MCF 10A (cell line): ENCODE results near the gene ALDH5A1. TPM values are rescaled to one million over a fixed set of nuclear protein-coding genes. Genes with fewer than 3 reads are reported as not detected.

Experiments
- BruUV-seq: library from RNA; stranded (reverse); fragments of 400-500 nt; replicated peaks from 2 replicates; lab custom pipeline; 2021; lab: Mats Ljungman, UMichigan
- CTCF ChIA-PET: fragments of 300-600 bp; sonication (Branson Sonifier 250); formaldehyde crosslinking; extraction: SDS; loops from one replicate; lab custom pipeline; 2021; ENCODE audit warnings: antibody characterized with exemption, inconsistent platforms; lab: Yijun Ruan, JAX
- POLR2A ChIA-PET: fragments of 300-600, 350-650 bp; sonication (Branson Sonifier 250); formaldehyde crosslinking; extraction: SDS; loops from one replicate; lab custom pipeline; 2020; ENCODE audit warnings: antibody characterized with exemption, inconsistent platforms; lab: Yijun Ruan, JAX
- DNase-seq: peaks from one replicate; pipeline ENCODE4 v3.0.0-alpha.2; 2018; ENCODE audit not compliant: unreplicated experiment
- H3K27ac Mint-ChIP-seq: one replicate; pipeline ENCODE4 v1.8.0; 2022; ENCODE audit warnings: mild to moderate bottlenecking, low read depth, mixed read lengths; ENCODE audit not compliant: unreplicated experiment
- H3K27me3 Mint-ChIP-seq: one replicate; pipeline ENCODE4 v1.8.0; 2022; ENCODE audit warnings: mixed read lengths; ENCODE audit not compliant: insufficient read depth, unreplicated experiment
- H3K36me3 Mint-ChIP-seq: one replicate; pipeline ENCODE4 v1.8.0; 2022; ENCODE audit warnings: mild to moderate bottlenecking, moderate library complexity, mixed read lengths; ENCODE audit not compliant: insufficient read depth, unreplicated experiment
- H3K4me1 Mint-ChIP-seq: one replicate; pipeline ENCODE4 v1.8.0; 2022; ENCODE audit warnings: mixed read lengths; ENCODE audit not compliant: insufficient read depth, unreplicated experiment
- H3K4me3 Mint-ChIP-seq: one replicate; pipeline ENCODE4 v1.8.0; 2022; ENCODE audit warnings: mild to moderate bottlenecking, moderate library complexity, mixed read lengths; ENCODE audit not compliant: unreplicated experiment
- H3K9me3 Mint-ChIP-seq: one replicate; pipeline ENCODE4 v1.8.0; 2022; ENCODE audit warnings: mixed read lengths; ENCODE audit not compliant: unreplicated experiment
- CTCF ChIP-seq: fragments of 200-600 bp; IDR thresholded peaks from one replicate; pipeline ENCODE4 v1.8.0; 2022; ENCODE audit warnings: antibody characterized with exemption, mild to moderate bottlenecking; ENCODE audit not compliant: unreplicated experiment
- intact Hi-C: fragments of 100-400 bp; cut with micrococcal nuclease; formaldehyde crosslinking; loops from 2 replicates; pipeline ENCODE4 v1.14.1; 2022
- total RNA-seq: library from RNA; stranded (reverse); gene quantifications from 2 replicates; pipeline ENCODE4 v1.2.3, GENCODE V29; 2022

ALDH5A1 gene
- total RNA-seq, 1 experiment from 2014 or later = 1.7 TPM

GRCh38 chr6:24583463-24584381 lies 89.0 kb downstream of the ALDH5A1 start:
- Mint-ChIP-seq H3K4me1 (peaks cover 10% of the 10 kb centered on the region), H3K9me3 (no peaks in the 10 kb centered on the region), H3K27me3 (peaks cover 14% of the 10 kb centered on the region), H3K27ac (peak overlapping the region; percentile 13), H3K36me3 (no peaks in the 10 kb centered on the region), H3K4me3 (peak overlapping the region; percentile 15)
- no TSS peak for BruUV-seq
- POLR2A ChIA-PET = interaction anchor here (0.6 to 1.1 kb wide), 5 partner anchors 11 to 83 kb away, joined by 3 to 5 read pairs (median 3); partner anchors contain the start of genes ACOT13, KIAA0319 and TDP2
- intact Hi-C loops = loop anchor here (1.0 to 10.0 kb wide), 4 partner anchors 61 to 435 kb away; partner anchors contain the start of gene KIAA0319
- peak; percentile 86 for DNase-seq
- TF ChIP-seq CTCF = peak; percentile 73
- CTCF ChIA-PET = interaction anchor here (0.6 to 5.0 kb wide), 32 partner anchors 10 to 511 kb away, joined by 3 to 36 read pairs (median 4); partner anchors contain the start of genes ACOT13 and TDP2

GRCh38 chr6:24584382-24584720 lies 89.6 kb downstream of the ALDH5A1 start:
- Mint-ChIP-seq H3K27me3 (peaks cover 14% of the 10 kb centered on the region), H3K36me3 (no peaks in the 10 kb centered on the region), H3K4me1 (peaks cover 10% of the 10 kb centered on the region), H3K4me3 (no peak overlapping the region), H3K27ac (peak overlapping the region; percentile 13), H3K9me3 (no peaks in the 10 kb centered on the region)
- no TSS peak for BruUV-seq
- POLR2A ChIA-PET = interaction anchor here (1.1 kb wide), 1 partner anchor 83 kb away, joined by 3 read pairs; the partner anchor contains the start of genes ACOT13 and TDP2
- TF ChIP-seq CTCF = no peak
- no peak for DNase-seq
- CTCF ChIA-PET = interaction anchor here (0.6 to 5.0 kb wide), 28 partner anchors 9 to 510 kb away, joined by 3 to 36 read pairs (median 4); partner anchors contain the start of genes ACOT13 and TDP2
- intact Hi-C loops = loop anchor here (5.0 to 10.0 kb wide), 2 partner anchors 60 to 302 kb away; partner anchors contain the start of gene KIAA0319

Other genes with a start within 250 kb of the ALDH5A1 start
- 0.52 TPM in 1 of 2 replicates, not detected in the other for gene DCDC2, start 136.9 kb upstream of the ALDH5A1 start, total RNA-seq
- 21.2 and 23.0 TPM in 2 replicates for gene MRS2, start 92.0 kb upstream of the ALDH5A1 start, total RNA-seq
- gene GPLD1, start 5.4 kb upstream of the ALDH5A1 start, total RNA-seq = 0.16 and 0.20 TPM in 2 replicates
- 0.05 TPM in 1 of 2 replicates, not detected in the other for gene KIAA0319, start 151.2 kb downstream of the ALDH5A1 start, total RNA-seq
- 27.6 and 28.2 TPM in 2 replicates for gene TDP2, start 171.9 kb downstream of the ALDH5A1 start, total RNA-seq
- 29.4 and 31.4 TPM in 2 replicates for gene ACOT13, start 172.1 kb downstream of the ALDH5A1 start, total RNA-seq
- gene C6orf62, start 224.2 kb downstream of the ALDH5A1 start, total RNA-seq = 96.2 and 101 TPM in 2 replicates